ENCODE results near the gene CD151.

CD151 gene

DNA sequence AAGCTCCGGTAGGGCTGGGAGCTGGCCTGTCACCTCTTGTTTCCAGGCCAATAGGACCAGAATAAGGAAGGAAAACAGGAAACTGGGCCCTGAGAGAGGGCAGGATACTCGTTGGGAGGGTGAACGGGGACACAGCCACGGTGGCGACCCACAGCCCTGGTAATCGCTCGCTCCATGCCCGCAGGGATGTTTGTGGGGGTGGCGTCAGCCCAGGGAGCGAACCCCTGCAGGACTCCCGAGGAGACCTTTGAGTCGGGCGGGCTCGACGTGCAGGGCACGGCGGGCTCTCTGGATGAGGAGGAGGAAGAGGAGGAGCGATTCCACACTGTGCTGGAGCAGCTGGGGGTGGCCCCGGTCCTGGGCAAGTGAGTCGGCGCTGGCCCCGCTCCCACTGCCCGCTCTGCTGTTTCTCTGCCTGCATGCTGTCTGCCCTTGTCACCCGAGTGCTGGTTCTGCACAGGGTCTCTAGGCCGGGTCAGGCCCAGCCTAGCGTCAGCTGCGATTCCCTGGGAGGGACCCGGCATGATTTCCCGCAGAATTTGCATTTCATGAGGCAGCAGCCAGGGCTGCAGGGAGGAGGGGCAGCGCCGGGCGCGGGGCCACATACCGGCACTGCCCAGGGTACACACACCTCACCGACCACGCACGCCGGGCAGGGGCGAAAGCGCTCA lies 3.4 kb upstream of the CD151 start:
- DNase-seq (ENCODE audit: low read depth): no peak

DNA sequence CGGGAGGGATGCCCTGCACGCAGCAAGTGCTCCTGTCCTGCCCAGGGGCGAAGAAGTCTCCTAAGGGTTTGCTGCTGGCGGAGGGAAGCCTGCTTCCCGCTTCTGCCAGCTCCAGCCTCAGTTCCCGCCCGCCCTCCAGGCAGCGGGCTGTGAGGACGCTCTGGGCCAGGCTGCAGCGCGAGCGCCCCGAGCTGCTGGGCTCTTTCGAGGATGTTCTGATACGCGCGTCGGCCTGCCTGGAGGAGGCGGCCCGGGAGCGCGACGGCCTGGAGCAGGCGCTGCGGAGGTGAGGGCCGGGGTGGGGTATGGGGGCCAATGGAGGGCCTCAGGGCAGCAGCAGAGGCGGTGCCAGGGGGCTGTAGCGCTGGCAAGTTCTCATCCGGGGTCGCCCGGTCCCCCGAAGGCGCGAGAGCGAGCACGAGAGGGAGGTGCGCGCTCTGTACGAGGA lies 2.9 kb upstream of the CD151 start:
- DNase-seq (ENCODE audit: low read depth): no peak

DNA sequence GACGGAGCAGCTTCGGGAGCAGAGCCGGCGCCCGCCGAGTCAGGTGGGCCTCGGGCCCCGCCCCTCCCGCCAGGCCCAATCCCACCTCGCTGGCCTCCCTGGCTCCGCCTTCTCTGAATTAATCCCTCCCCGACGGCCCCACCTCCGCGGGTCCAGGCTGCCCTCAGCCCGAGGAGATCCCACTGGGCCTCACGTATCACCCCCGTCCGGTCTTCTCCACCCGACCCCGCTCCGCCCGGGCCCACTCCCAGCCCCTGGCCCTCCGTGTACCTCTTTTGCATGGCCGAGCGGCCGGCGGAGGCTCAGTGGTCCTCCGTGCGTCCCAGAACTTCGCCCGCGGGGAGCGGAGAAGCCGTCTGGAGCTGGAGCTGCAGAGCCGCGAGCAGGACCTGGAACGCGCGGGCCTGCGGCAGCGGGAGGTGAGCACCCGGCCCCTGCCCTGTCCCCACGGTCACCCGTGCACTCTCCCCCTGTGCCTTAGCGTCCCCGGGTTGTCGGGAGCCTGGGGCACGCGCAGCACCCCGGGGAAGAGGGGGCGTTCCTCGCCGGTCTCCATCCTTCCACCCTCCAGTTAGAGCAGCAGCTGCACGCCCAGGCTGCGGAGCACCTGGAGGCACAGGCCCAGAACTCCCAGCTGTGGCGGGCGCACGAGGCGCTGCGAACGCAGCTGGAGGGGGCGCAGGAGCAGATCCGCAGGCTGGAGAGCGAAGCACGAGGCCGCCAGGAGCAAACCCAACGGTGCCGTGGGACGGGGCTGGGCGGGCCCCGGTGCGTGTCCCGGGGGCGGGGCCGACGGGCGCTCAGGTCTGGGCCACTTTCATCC lies 2.2 kb upstream of the CD151 start:
- no peak for DNase-seq (ENCODE audit: low read depth)

DNA sequence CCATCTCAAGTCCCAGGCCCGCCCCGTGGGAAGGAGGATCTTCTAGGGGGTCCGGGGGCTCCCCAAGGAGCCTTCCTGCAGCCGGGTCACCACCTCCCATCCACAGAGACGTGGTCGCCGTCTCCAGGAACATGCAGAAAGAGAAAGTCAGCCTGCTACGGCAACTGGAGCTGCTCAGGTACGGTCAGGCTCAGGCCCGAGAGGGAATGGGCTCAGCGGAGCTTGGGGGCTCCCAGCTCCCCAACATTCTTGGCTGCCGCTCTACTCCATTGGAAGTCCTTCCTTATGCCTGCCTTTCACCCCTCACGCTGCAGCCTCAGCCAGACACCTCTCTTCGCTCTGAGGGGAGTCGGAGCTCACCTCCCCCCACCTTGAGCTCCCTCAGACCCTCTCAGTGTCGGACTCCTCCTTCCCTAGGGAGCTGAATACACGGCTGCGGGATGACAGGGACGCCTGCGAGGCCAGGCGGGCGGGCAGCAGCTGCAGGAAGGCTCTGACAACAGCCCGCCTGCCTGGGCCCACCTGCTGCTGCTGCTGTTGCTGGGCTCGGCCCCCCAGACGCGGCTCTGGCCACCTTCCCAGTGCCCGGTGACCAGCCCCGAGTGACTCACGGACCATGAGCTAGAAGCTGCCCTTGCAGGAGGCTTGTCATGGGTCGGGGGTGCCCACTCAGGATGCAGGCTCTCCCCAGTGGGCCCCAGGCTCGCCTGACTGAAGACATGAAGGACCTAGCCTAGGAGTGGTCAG lies 1.5 kb upstream of the CD151 start:
- no peak for DNase-seq (ENCODE audit: low read depth)

DNA sequence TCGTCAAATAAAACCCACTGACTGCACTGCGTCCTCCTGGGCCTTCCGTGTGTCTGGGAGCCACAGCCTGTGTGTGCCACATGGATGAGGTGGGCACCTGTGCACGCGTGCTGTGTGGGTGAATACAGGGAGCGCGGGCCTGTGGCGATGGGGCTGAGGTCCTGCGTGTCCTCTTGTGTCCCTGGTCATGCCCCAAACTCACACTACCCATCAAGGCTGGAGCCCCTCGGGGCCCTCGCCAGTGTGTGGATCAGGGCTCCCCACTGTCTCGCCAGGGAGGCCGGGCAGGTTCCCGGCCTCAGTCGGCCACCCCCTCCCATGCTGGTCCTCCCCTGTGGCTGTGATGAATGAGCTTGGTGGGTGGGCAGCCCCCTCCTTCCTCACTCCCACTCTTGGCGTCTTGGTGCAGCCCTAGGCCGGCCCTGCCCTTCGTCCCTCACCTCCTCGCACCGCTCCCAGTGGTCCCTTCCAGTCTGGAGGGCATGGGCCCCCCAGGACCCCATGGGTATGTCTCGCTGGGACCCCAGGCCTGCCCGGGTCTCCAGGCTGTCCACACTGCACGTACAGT lies 707 bp upstream of the CD151 start:
- DNase-seq (ENCODE audit: low read depth): no peak

DNA sequence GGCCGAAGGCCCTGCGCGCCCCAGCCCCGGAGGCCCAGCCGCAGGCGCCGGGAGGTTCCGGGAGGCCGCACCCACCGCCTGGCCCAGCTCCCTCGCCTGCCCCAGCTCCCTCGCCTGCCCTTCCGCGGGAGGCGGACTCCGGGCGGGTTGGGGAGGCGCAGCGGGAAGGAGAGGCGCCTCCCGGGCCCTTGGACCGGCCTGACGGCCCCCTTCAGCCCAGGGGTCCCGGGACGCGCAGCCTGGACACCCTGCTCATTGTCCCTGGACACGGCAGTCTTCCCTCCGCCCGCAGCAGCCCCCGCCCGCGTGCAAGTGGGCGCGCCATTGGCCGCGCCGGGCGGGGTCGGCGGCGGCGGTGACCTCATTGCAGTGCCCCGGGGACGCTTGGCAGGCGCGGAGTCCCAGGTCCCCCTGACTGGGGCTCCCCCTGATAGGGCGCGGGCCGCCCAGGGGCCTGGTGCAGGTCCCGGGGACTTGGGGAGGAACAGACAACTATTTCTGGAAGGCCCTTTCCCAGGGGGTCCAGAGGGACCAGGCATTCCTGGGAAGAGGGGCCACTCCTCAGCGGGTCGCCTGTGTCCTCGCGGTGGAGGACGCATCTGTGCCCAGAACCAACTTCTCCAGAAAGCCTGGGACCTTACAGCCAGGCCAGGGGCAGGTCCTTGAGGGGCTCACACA lies 501 bp downstream of the CD151 start:
- DNase-seq (ENCODE audit: low read depth): no peak

DNA sequence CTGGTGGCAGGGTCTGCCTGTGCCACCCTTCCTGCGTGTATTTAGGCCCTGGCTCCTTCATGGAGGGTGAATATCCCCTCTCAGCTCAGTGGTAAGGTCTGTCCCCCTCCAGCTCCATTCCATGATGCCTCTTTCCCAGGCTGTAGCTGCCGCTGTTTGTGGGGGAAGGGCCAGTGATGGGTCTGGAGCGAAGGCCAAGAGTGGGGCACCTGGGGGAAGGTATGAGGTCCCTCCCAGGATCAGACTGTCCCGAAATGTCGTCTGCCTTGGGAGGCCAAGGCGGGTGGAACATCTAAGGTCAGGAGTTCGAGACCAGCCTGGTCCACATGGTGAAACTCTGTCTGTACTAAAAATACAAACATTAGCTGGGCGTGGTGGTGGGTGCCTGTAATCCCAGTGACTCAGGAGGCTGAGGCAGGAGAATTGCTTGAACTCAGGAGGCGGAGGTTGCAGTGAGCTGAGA lies 1.1 kb downstream of the CD151 start:
- DNase-seq (ENCODE audit: low read depth): no peak

DNA sequence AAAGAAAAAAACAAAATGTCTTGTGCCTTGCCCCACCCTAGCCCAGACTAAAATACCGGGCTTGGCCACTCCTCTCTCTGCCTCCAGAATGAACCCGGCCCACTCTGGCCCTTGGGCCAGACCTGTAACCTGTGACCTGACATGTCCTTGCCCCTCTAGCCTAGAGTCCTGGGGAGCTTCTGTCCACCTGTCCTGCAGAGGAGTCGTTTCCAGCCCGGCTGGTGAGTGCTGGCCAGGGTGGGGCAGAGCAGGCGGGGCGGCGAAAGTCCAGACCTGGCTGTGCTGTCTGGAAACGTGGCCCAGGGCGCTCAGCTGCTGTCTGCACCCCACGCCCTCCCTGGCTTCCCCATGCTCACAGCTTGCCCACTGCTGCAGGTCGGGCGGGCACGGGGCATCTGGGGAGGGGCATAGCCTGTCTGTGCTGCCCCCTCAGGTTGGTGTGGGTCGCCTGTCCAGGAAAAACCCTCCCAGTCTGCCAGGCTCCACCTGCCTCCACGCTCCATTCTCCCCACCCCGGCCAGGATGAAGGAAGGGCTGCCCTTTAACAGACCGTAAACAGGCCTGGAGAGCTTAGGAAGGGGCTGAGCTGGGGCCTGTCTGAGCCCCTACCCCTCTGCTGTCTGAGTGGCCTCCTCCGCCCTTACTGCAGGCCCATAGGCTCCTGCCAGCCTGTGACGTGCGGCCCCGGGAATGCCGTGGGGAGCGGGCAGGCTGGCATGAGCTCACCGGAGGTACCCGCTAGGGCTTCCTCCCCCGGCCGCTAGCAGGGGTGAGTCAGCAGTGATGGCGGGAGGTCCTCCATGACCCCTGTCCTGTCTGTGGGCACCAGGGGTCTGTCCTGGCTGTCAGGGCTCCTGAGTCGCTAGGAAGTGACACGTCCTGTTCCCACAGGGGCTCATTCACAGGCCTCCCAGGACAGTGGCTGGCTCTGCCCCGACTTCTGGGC lies 1.9 kb downstream of the CD151 start:
- DNase-seq (ENCODE audit: low read depth): no peak

DNA sequence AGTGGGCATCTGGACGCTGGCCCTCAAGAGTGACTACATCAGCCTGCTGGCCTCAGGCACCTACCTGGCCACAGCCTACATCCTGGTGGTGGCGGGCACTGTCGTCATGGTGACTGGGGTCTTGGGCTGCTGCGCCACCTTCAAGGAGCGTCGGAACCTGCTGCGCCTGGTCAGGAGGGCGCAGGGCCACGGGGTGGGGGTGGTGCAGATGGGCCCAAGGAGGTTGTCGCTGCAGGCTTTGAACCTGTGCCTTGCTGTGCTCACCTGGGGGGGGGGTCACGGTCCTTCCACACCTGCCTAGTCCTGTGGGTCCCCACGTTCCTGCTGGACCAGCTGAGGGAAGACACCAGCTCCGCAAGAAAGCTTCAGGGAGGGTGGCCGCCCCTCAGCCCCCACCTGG lies 3.5 kb downstream of the CD151 start:
- no peak for DNase-seq (ENCODE audit: low read depth)

DNA sequence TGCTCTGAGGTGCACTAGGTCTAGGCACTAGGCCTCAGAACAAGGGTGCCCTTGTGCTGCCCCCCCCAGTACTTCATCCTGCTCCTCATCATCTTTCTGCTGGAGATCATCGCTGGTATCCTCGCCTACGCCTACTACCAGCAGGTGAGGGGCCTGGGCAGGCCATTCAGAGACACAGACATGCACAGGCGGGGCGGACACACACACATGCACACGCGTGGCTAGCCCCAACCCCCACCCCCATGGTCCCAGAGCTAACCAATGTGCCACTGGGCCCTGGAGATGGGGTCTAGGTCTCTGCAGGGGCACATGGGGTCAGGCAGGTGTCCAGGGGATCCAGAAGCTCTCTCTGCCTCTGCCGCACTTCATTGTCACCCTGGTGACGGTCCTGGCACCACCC lies 3.9 kb downstream of the CD151 start:
- no peak for DNase-seq (ENCODE audit: low read depth)

DNA sequence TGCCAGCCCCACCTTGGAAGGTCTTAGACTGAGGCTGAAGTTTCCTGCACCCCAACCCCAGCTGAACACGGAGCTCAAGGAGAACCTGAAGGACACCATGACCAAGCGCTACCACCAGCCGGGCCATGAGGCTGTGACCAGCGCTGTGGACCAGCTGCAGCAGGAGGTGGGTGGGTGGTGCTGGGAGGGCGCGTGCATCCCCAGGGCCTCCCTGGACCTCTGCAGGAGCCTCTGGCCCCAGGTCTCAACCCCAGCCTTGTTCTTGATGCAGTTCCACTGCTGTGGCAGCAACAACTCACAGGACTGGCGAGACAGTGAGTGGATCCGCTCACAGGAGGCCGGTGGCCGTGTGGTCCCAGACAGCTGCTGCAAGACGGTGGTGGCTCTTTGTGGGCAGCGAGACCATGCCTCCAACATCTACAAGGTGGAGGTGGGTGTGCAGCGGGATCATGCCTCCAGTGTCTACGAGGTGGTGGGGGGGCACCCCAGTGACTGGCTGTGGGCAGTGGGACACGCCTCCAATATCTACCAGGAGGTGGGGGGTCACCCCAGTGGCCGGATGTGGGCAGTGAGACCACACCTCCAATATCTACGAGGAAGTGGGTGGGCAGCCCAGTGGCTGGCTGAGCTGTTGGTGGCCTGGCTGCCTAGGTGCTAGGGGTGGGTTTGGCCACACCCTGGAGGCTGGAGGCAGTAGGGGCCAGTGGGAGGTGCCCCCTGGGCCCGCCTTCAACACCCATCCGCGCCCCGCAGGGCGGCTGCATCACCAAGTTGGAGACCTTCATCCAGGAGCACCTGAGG lies 4.6 kb downstream of the CD151 start:
- no peak for DNase-seq (ENCODE audit: low read depth)

DNA sequence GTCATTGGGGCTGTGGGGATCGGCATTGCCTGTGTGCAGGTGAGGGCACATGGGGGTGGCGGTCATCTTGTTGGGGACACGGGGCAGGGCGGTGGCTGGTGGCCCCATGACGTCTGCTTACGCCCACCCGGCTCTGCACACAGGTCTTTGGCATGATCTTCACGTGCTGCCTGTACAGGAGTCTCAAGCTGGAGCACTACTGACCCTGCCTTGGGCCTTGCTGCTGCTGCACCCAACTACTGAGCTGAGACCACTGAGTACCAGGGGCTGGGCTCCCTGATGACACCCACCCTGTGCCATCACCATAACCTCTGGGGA lies 5.2 kb downstream of the CD151 start:
- DNase-seq (ENCODE audit: low read depth): no peak

DNA sequence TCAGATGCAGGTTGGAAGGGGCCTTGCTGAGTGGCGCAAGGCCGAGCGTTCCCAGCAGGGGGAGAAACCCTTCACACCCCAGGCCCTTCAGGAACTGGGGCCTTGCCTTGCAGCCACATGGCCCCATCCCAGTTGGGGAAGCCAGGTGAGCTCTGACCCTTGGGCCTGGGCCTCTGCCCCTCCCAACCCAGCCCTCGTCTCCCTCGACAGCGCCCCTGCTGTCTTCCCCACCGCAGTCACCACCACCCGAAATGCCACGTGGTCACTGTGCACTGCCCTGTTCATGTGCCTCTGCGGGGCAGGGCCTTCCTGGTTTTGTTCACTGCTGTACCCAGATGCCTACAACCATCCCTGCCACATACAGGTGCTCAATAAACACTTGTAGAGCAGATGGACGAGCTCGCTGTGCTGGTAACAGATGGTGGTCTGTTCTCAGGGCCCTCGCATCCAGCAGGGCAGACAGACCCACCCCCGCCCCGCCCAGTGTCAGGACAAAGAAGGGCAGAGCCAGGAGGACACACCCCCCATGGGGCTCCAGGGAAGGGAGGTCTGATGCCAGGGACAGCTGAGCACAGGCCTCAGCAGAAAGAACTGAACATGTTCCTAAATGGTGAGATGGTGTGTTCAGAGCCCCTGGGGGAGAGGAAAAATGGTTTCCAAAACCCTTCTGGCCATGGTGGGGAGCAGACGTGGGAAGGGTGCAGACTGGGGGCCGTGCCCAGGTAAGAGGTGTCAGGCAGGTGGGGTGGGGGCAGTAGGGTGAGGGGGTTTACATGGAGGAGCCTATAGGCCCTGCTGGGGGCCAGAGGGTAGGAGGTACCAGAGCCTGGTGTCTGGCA lies 5.9 kb downstream of the CD151 start:
- no peak for DNase-seq (ENCODE audit: low read depth)

DNA sequence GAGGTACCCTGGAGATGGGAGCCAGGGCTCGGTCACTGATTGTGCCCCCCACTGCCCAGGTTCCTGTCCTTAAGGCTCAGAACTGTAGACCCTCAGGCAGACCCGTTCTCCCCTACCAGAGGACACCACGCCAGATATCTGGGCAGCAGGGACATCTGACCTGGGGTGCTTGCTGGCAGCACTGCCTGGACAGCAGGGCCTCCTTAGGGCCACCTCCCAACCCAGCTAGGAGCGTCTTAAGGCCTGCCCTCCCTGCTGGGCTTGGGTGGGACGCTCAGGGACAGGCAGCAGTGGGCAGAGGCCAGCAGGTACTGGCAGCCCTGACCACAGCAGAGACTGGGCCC lies 6.5 kb downstream of the CD151 start:
- no peak for DNase-seq (ENCODE audit: low read depth)

DNA sequence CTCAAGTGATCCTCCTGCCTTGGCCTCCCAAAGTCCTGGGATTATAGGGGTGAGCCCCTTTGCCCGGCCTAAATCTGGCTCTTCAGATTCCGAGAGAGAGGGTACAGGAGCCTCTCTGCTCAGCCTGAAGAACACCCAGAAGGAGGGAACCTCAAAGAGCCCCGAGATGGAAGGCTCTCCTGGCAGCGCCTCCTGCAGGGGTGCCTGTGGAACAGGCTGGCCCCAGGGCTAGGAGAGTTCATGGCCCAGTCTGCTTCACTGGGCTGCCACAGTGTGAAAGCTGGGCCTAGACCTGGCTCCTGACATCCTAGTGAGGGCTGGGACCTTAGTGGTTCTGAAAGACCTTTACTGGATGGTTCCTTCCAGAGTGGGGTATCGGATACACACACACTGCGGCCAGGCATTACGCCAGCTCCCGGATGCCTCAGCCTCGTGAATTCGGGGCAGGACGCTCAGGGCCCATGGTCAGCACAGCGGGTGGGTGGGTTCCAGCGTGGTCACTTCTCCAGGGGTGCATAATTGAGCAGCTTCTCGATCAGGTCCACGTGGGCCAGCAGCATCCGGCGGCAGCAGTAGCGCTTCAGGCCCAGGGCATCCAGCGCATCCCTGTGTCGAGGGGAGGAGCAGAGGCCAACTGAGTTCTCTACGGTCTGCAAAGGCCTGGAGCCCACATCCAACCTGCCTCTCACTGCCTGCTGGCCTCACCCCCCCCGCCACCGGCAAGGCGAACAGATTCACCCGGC lies 7.3 kb downstream of the CD151 start:
- DNase-seq (ENCODE audit: low read depth): no peak

DNA sequence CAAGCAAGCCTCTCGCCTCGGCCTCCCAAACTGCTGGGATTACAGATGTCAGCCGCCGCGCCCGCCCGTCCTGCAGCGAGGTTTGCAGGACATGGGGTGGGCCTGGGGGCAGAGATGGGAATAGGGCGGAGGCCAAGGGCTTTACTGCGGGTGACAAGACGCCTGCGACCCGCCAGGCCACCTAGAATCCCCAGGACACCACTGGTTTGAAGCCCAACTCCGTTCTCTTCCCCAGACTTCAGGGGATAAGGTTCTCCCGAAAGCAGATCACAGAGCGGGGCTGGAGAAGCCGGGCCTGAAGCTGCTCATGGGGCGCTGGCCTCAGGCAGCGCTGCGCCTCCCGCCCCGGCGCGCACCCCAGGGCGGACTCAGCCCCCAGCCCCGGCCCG lies 9.2 kb downstream of the CD151 start:
- DNase-seq (ENCODE audit: low read depth): no peak

DNA sequence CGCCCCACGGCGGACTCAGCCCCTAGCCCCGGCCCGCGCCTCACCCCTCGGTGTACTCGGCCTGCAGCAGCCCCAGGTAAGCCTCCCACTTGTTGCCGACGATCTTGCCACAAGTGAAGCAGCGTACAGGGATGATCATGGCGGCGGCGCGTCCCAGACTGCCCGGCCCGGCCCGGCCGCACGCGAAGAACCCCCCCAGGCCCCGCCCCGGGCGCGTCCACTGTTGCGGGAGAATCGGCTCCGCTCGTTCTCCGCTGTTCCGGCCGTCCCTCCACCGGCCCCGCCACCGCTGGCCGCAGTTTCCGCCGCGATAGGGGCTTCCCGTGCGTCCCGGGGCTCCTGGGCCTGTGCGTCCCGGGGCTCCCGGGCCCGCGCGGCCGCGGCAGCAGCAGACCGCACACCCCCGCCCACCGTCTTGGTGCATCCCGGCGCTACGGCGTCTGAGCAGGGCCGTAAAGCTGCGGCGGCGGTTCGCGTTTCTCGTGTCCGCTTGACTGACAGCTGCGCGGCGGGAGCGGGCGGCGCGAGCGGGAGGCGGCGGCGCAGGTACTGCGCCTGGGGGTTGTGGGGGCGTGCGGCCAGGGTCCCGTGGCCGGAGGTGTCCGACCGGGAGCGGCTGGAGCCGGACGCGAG lies 9.7 kb downstream of the CD151 start, which contains the start of the genes POLR2L and TSPAN4:
Gene POLR2L (minus strand): TSS at position 160 of the 633 bp plus-strand sequence. CDS start 21 bp downstream, at position 139.
Gene TSPAN4 (plus strand): TSS at position 483 of the 633 bp plus-strand sequence. CDS start 7,453 bp downstream, outside the sequence.
- DNase-seq (ENCODE audit: low read depth): peak; percentile 70
